GM04504 (cell line): ENCODE data around the gene ZNF273.
A peak's percentile ranks its signal among the peaks of the same experiment; 100 is the strongest.
"Not testable (repeated sequence)": the region's sequence is repeated elsewhere in the genome, so short reads cannot be mapped to it uniquely, and the experiment has no call there.

Experiments used
- DNase-seq: peaks from one replicate; pipeline ENCODE4 v3.0.0-alpha.2; 2012; ENCODE audit warnings: low read depth

The ZNF273 gene

DNA sequence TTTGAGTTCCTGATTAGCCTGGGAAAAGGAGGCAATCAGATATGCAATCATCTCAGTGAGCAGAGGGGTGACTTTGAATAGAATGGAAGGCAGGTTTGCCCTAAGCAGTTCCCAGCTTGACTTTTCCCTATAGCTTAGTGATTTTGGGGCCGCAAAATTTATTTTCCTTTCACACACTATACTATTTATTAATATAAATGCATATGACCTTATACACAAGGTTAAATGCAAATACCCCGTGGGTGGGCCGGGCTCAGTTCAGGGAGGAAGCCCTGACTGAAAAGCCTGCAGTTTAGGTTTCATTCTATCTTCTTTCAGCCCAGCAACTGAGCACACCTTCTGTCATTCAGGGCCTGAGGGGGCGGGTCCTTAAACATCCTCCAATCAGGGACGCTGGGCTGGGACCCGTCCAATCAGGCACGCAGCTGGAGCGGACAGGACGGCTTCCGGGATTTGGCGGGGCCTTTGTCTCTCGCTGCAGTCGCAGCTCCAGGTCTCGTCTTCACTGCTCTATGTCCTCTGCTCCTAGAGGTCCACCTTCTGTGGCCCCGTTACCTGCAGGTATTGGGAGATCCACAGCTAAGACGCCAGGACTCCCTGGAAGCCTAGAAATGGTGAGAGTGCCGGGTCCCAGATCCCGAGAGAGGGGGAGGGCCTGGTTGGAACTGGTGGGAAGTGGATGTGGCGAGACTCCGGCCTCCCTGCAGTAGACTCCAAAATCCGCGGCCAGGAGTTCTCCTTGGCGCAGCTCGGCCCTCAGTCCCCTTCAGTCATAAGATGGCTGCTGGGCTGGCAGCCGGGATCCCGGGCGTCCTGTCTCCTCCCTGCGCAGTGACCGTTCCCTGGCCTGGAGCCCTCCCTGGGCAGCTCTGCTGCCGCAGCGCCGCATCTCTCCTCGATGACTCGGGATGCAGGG, at the start of gene ZNF273:
ZNF273 (plus strand) TSS at position 468 of the 916 bp plus-strand sequence; CDS start at position 513, 45 bp downstream.
- DNase-seq, result peak; percentile 72

DNA sequence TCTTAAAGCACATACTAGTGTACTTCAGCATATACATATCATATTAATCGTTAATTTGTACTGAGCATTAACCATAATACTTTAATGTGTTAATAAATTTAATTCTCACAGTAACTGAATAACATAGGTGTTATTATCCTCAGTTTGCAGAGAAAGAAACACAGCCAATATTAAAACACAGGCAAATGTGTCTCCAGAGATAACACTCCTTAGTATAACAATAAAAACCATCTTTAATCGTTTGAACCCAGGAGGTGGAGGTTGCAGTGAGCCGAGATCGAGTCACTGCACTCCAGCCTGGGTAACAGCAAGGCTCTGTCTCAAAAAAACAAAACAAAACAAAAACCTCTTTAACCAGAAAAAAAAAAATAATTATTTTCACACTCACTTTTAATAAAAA, 49.4 kb upstream of the ZNF273 start:
- no peak for DNase-seq

DNA sequence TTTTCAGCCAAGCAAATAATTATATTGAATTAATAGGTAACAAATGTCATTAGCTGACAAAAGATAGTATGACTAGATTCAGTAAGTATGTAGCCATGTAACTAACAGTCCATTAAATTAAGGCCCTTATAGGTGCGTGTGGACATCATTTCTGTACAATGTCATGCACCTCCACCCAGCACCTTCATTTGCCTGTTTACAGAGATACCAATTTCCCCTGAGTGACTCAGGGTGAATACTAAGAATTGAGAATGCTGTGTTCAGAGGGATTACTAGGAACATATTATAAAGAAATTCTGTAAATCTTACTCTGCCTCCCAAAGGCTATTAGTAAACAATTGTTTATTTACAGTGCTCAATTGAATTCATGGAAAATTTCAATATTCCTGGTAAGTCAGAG, 48.1 kb upstream of the ZNF273 start:
- no peak for DNase-seq

DNA sequence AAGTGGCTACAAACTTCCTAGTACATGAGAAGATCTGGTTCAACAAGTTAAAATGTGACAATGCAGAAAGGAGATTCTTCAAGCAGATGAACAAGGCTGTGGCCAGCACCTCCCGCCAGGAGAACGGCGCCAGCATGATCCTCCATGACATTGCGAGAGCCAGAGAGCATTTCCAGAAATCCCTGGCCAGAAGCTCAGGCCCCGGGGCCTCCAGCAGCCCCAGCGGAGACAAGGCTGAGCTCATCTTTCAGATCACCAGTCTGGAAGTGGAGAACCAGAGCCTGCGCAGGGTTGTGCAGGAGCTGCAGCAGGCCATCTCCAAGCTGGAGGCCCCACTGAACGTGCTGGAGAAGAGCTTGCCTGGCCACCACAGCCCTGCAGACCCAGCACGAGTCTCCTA, 40.1 kb upstream of the ZNF273 start:
- DNase-seq, result no peak

GRCh38 chr7:64863530-64863929, 39.5 kb upstream of the ZNF273 start:
- DNase-seq, result not testable (repeated sequence)

DNA sequence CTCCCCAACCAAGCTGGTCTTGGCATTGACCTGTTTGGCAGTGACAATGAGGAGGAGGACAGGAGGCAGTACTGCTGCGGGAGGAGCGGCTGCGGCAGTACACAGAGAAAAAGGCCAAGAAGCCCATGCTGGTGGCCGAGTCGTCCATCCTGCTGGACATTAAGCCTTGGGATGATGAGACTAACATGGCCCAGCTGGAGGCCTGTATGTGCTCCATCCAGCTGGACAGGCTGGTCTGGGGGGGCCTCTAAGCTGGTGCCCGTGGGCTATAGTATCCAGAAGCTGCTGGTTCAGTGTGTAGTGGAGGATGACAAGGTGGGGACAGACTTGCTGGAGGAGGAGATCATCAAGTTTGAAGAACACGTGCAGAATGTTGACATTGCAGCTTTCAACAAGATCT, 39.1 kb upstream of the ZNF273 start:
- no peak for DNase-seq

GRCh38 chr7:64867863-64868440, 35.1 kb upstream of the ZNF273 start:
- no peak for DNase-seq

- no peak for DNase-seq
Observed at GRCh38 chr7:64868499-64868898, 34.6 kb upstream of the ZNF273 start.

DNA sequence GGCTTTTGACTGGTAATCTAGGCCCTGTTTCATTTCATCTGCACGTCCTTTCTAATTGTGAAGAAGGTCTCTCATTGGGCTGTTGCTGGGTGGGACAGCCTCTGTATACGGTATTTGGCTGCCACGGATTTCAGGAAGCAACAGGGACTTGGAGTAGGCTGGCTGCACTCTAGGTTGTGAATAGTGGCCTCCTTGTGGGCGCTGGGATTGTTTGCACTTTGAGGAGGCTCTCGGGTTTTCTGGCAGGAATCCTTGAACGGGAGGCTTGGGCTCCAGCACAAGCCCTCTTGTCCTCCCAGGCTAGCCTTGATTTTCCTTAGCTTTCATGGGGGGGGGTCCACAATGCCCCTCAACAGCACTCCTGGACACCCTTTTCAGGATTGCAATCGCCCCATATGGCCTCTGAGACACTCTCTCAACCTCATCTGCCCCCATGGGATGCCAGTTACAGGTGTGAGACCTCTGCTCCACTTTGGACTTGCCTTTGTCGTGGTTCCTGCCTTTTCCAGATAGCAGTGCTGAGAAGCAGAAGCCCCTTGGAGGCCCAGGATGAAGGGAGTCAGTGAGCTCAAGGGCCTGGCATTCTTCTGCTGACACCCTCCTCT, 33.9 kb upstream of the ZNF273 start:
- no peak for DNase-seq

- DNase-seq, result no peak
Observed at GRCh38 chr7:64869912-64870562, 33.0 kb upstream of the ZNF273 start.

DNA sequence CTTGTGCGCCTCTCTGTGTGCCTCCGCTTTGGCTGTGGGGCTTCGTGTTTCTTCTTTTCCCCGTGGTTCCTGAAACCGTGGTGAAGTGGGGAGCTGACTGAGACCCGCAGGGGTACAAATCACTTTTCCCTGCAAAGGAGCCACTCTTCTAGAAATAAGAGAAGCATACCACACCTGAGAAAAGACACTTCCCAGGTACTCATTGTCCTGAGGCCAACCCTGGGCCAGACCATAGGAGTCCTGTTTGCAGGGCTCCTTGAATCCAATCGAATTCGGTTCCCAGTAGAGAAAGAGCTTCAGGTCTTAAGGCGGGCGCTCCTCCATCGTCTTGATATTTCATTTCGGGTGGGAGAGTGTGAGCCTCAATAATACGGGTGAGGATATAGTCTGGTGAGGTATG, 32.4 kb upstream of the ZNF273 start:
- no peak for DNase-seq

- DNase-seq, result no peak
Observed at GRCh38 chr7:64871761-64872160, 31.3 kb upstream of the ZNF273 start.

GRCh38 chr7:64872351-64873154, 30.5 kb upstream of the ZNF273 start:
- no peak for DNase-seq

DNA sequence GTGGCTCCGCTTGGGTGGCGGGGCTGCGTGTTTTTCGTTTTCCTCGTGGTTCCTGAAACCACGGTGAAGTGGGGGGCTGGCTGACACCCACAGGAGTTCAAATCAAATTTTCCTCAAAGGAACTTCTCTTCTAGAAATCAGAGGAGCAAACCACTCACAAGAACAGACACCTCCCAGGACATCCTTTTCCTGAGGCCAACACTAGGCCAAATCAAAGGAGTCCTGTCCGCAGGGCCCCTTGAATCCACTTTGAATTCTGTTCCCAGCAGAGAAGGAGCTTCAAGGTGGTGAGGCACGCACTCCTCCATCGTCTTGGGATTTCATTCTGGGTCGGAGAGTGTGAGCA, 29.9 kb upstream of the ZNF273 start:
- no peak for DNase-seq

GRCh38 chr7:64873517-64873916, 29.6 kb upstream of the ZNF273 start:
- no peak for DNase-seq

DNA sequence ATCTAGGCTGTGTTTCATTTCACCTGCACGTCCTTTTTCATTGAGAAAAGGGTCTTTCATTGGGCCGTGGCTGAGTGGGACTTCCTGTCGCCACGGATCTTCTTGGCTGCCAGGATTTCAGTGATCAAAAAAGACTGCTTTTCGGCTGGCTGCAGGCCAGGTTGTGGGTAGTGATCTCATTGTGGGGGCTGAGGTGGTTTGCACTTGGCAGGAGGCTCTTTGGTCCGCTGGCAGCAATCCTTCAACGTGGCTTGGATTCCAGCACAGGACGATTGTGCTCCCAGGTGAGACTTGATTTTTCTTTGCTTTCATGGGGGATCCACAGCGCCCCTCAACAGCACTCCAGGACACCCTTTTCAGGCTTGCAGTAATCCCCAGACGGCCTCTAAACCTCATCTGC, 29.0 kb upstream of the ZNF273 start:
- no peak for DNase-seq

DNA sequence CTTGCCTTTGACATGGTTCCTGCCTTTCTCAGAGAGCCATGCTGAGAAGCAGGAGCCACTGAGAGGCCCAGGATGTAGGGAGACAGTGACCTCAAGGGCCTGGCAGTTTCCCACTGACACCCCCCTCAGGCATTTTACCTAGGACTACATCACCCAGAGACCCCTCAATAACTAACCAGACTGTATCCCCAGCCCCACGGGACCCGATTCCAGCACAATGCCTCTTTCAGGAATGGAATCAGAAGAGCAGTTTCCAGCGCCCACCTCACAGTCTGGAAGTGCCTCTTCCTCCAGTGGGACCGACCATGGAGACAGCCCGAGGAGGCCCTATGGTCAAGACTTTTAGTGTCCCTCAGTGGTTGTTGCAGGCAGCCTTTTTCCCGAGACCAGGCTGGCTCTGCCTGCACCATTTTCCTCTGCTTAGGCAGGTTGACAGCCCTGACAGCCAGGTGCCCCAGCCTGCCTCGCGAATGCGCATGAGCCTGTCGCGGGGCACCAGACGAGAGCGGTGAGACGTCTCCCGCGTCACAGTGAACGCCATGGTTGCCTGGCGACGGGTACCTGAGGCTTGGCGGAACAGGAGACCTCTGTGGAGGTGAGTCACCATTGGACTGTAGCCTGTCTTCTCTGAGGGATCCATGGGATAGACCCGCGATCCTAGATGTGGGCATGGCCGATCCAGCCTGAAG, 28.4 kb upstream of the ZNF273 start:
- DNase-seq, result no peak

GRCh38 chr7:64875258-64875657, 27.8 kb upstream of the ZNF273 start:
- no peak for DNase-seq

GRCh38 chr7:64875658-64876406, 27.2 kb upstream of the ZNF273 start:
- no peak for DNase-seq
